Effector memory CD4-positive, alpha-beta T cell (primary cell): ENCODE data around the gene TRMT61A.
A peak's percentile ranks its signal among the peaks of the same experiment; 100 is the strongest.

Source experiments
- DNase-seq, 3 donors: peaks; one replicate each; pipeline ENCODE4 v3.0.0-alpha.2; 2020
- H3K27ac ChIP-seq: 2 replicates; pipeline ENCODE4 v1.7.0; 2013; ENCODE audit warnings: mild to moderate bottlenecking, low read length, moderate library complexity; ENCODE audit not compliant: insufficient read depth, poor library complexity, severe bottlenecking
- H3K27me3 ChIP-seq: replicated peaks from 2 replicates; pipeline ENCODE4 v1.7.0; 2013; ENCODE audit warnings: mild to moderate bottlenecking, low read length; ENCODE audit not compliant: insufficient read depth, control insufficient read depth, poor library complexity, severe bottlenecking
- H3K36me3 ChIP-seq: 2 replicates; pipeline ENCODE4 v1.7.0; 2013; ENCODE audit warnings: mild to moderate bottlenecking, low read length, moderate library complexity; ENCODE audit not compliant: control insufficient read depth, insufficient read depth
- H3K4me1 ChIP-seq: 2 replicates; pipeline ENCODE4 v1.7.0; 2013; ENCODE audit warnings: low read length, mild to moderate bottlenecking; ENCODE audit not compliant: control insufficient read depth, insufficient read depth, poor library complexity, severe bottlenecking
- H3K4me3 ChIP-seq: 2 replicates; pipeline ENCODE4 v1.7.0; 2013; ENCODE audit warnings: low read length, low read depth, mild to moderate bottlenecking; ENCODE audit not compliant: insufficient read depth, poor library complexity, severe bottlenecking
- H3K9me3 ChIP-seq: 2 replicates; pipeline ENCODE4 v1.7.0; 2013; ENCODE audit warnings: mild to moderate bottlenecking, low read length, moderate library complexity; ENCODE audit not compliant: control insufficient read depth
- total RNA-seq, 3 donors: gene quantifications; one replicate each; lab custom pipeline; 2026; lab: John Stamatoyannopoulos, UW

The TRMT61A gene
- total RNA-seq: 11.9 to 14.1 (median 14.0) reads per million in 3 donors

GRCh38 chr14:103528587-103529382 lies at the start of gene TRMT61A:
TRMT61A (plus strand) TSS chr14:103529196; CDS start chr14:103529979, 783 bp downstream.
- Histone ChIP-seq H3K4me1 (peaks cover 23% of the 10 kb centered on the region), H3K36me3 (peaks cover 13% of the 10 kb centered on the region), H3K9me3 (no peaks in the 10 kb centered on the region), H3K27ac (peak within 1 kb of the TSS; percentile 75), H3K27me3 (no peaks in the 10 kb centered on the region), H3K4me3 (peak within 1 kb of the TSS; percentile 91)
- peak; percentile 68 to 74 (median 71) for DNase-seq

GRCh38 chr14:103480595-103480994 lies 48.4 kb upstream of the TRMT61A start:
- no peaks in the 10 kb centered on the region for H3K27me3 ChIP-seq
- H3K4me3 ChIP-seq: no peak overlapping the region
- H3K36me3 ChIP-seq: peaks cover 38% of the 10 kb centered on the region
- DNase-seq: no peak
- H3K27ac ChIP-seq: no peak overlapping the region
- H3K4me1 ChIP-seq: no peaks in the 10 kb centered on the region
- H3K9me3 ChIP-seq: no peaks in the 10 kb centered on the region

- no peaks in the 10 kb centered on the region for H3K9me3 ChIP-seq
- H3K27ac ChIP-seq: no peak overlapping the region
- H3K4me3 ChIP-seq: no peak overlapping the region
- DNase-seq: no peak
- H3K27me3 ChIP-seq: no peaks in the 10 kb centered on the region
- H3K4me1 ChIP-seq: no peaks in the 10 kb centered on the region
- peaks cover 24% of the 10 kb centered on the region for H3K36me3 ChIP-seq
These were observed 45.4 kb upstream of the TRMT61A start for GRCh38 chr14:103483600-103483999.

- no peak overlapping the region for H3K27ac ChIP-seq
- no peak overlapping the region for H3K4me3 ChIP-seq
- no peak for DNase-seq
- no peaks in the 10 kb centered on the region for H3K27me3 ChIP-seq
- no peaks in the 10 kb centered on the region for H3K9me3 ChIP-seq
- peaks cover 34% of the 10 kb centered on the region for H3K36me3 ChIP-seq
- H3K4me1 ChIP-seq: no peaks in the 10 kb centered on the region
These were observed 43.5 kb upstream of the TRMT61A start for GRCh38 chr14:103485504-103485903.

GRCh38 chr14:103488071-103488470 lies 40.9 kb upstream of the TRMT61A start:
- no peak for DNase-seq

GRCh38 chr14:103488960-103489359 lies 40.0 kb upstream of the TRMT61A start:
- H3K9me3 ChIP-seq: no peaks in the 10 kb centered on the region
- no peak overlapping the region for H3K27ac ChIP-seq
- no peaks in the 10 kb centered on the region for H3K27me3 ChIP-seq
- H3K4me3 ChIP-seq: no peak overlapping the region
- no peaks in the 10 kb centered on the region for H3K4me1 ChIP-seq
- DNase-seq: no peak
- peaks cover 38% of the 10 kb centered on the region for H3K36me3 ChIP-seq

More at GRCh38 chr14:103488071-103488470, 40.9 kb upstream of the TRMT61A start:
- no peaks in the 10 kb centered on the region for H3K27me3 ChIP-seq
- H3K4me1 ChIP-seq: no peaks in the 10 kb centered on the region
- H3K36me3 ChIP-seq: peaks cover 42% of the 10 kb centered on the region
- H3K9me3 ChIP-seq: no peaks in the 10 kb centered on the region
- H3K4me3 ChIP-seq: no peak overlapping the region
- no peak overlapping the region for H3K27ac ChIP-seq

DNA sequence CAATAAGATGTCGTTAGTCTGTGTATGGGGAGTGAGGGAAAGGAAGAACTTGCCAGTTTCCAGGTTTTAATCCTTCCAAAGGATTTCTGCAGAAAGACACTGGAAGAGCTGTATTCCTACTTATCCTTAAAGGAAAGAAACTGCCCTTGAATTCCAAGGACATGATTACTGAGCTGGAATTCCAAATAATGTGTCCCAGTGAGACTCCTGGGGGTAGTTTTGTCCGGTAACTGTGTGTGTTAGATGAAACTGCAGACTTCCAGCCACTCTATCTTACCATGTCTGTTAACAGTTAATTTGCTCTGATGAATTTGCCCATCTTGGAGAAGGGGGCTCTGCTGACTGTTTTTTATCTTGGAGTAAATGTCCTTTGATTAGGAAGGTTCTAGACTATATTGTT lies 39.4 kb upstream of the TRMT61A start:
- no peaks in the 10 kb centered on the region for H3K4me1 ChIP-seq
- DNase-seq: no peak
- H3K9me3 ChIP-seq: no peaks in the 10 kb centered on the region
- no peak overlapping the region for H3K4me3 ChIP-seq
- H3K36me3 ChIP-seq: peaks cover 38% of the 10 kb centered on the region
- no peaks in the 10 kb centered on the region for H3K27me3 ChIP-seq
- H3K27ac ChIP-seq: no peak overlapping the region

DNA sequence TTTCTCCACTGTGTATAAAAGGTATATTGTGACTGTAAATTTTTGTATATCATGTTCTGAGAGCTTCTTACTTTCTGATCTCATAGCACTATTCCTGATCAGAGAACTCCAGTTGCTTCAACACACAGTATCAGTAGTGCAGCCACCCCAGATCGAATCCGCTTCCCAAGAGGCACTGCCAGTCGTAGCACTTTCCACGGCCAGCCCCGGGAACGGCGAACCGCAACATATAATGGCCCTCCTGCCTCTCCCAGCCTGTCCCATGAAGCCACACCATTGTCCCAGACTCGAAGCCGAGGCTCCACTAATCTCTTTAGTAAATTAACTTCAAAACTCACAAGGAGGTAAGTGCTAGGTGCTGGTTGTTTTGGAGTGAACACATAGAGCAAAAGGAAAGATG lies 37.3 kb upstream of the TRMT61A start:
- peaks cover 51% of the 10 kb centered on the region for H3K36me3 ChIP-seq
- no peak overlapping the region for H3K27ac ChIP-seq

GRCh38 chr14:103492156-103492925 lies 36.7 kb upstream of the TRMT61A start:
- H3K27ac ChIP-seq: no peak overlapping the region
- H3K27me3 ChIP-seq: no peaks in the 10 kb centered on the region
- H3K4me1 ChIP-seq: no peaks in the 10 kb centered on the region
- DNase-seq: no peak
- no peak overlapping the region for H3K4me3 ChIP-seq
- H3K36me3 ChIP-seq: peaks cover 49% of the 10 kb centered on the region
- H3K9me3 ChIP-seq: no peaks in the 10 kb centered on the region

More for the DNA sequence above, 37.3 kb upstream of the TRMT61A start:
- no peaks in the 10 kb centered on the region for H3K4me1 ChIP-seq
- H3K27me3 ChIP-seq: no peaks in the 10 kb centered on the region
- H3K4me3 ChIP-seq: no peak overlapping the region
- no peaks in the 10 kb centered on the region for H3K9me3 ChIP-seq
- DNase-seq: no peak

DNA sequence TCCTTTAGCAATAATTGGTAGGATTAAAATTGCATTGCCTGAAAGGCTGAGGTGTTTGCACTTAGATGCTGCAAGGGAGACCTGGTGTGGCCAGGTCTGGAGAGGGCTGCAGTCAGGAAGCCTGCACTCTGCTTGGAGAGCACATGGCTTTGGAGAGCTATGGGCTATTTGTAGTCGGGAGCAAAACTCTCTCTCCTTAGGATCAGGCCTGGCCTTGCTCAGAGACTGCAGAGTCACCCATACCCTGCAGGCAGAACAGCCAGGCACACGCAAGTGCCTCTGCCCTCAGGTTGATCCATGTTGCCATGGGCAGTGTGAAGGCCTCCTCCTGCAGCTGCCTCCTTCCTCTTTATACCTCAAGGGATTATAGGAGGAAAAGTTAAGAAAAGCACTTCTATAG lies 33.1 kb upstream of the TRMT61A start:
- Histone ChIP-seq H3K36me3 (peaks cover 33% of the 10 kb centered on the region), H3K27me3 (no peaks in the 10 kb centered on the region), H3K4me1 (no peaks in the 10 kb centered on the region), H3K9me3 (no peaks in the 10 kb centered on the region), H3K4me3 (no peak overlapping the region), H3K27ac (no peak overlapping the region)
- no peak for DNase-seq
